Esophagus muscularis mucosa (tissue), 4 donors: ENCODE measurements around the gene TENT5C.

Experiments
- EP300 ChIP-seq: sonication (generic); formaldehyde crosslinking; IDR thresholded peaks from one replicate; pipeline ENCODE4 v1.6.1; 2017; ENCODE audit warnings: antibody characterized with exemption
- POLR2A ChIP-seq: fragments of 450-650 bp; IDR thresholded peaks from one replicate; pipeline ENCODE4 v1.6.1; 2017; ENCODE audit warnings: antibody characterized with exemption, moderate library complexity, mild to moderate bottlenecking, low read depth
- POLR2AphosphoS5 ChIP-seq, 2 donors: sonication (generic); formaldehyde crosslinking; IDR thresholded peaks; one replicate each; pipeline ENCODE4 v1.6.1; 2017; ENCODE audit warnings: antibody characterized with exemption in 2 of 2
- TF ChIP-seq, protein P1 (sequence below), 3 experiments: fragments of 200-600 bp in 2 of 3; fragments of 450-650 bp in 1 of 3; sonication (generic) in 2 of 3; IDR thresholded peaks; one replicate each; pipeline ENCODE4 v1.5.1; 2017 to 2019; ENCODE audit warnings: antibody characterized with exemption in 3 of 3, mild to moderate bottlenecking in 2 of 3, moderate library complexity in 1 of 3

DNA sequence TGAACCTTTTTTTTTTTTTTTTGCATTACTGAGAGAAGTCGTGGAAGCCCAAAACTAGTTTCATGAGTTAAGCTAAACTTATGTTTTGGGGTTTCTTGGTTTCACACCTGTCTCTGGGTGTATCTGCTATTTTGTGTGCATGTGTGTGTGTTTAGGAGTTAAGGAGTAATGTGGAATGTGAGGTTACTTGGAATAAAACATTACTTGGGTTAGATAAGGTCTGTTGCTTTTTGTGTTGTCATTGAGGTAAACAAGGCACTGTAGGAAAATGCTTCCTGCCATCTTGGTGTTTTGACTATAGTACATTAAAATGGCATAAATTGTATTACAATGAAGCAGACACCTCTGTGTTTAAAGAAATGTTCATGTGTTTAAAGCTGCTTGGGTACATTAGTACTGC, 2.9 kb downstream of the TENT5C start:
- no peak for TF ChIP-seq POLR2A
- no peak for TF ChIP-seq POLR2AphosphoS5 (IDR thresholded peaks at IDR 0.05)
- TF ChIP-seq, protein P1, sequence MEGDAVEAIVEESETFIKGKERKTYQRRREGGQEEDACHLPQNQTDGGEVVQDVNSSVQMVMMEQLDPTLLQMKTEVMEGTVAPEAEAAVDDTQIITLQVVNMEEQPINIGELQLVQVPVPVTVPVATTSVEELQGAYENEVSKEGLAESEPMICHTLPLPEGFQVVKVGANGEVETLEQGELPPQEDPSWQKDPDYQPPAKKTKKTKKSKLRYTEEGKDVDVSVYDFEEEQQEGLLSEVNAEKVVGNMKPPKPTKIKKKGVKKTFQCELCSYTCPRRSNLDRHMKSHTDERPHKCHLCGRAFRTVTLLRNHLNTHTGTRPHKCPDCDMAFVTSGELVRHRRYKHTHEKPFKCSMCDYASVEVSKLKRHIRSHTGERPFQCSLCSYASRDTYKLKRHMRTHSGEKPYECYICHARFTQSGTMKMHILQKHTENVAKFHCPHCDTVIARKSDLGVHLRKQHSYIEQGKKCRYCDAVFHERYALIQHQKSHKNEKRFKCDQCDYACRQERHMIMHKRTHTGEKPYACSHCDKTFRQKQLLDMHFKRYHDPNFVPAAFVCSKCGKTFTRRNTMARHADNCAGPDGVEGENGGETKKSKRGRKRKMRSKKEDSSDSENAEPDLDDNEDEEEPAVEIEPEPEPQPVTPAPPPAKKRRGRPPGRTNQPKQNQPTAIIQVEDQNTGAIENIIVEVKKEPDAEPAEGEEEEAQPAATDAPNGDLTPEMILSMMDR (IDR thresholded peaks at IDR 0.05): no peak
- TF ChIP-seq EP300: no peak
